MG63 (cell line): ENCODE data around the gene ASAP3. TPM values are rescaled to one million over a fixed set of nuclear protein-coding genes. Genes with fewer than 3 reads are reported as not detected.

Source experiments
- DNase-seq: peaks from one replicate; pipeline ENCODE4 v3.0.0-alpha.2; 2020
- H3K27me3 ChIP-seq: fragments of 250-450 bp; sonication (Bioruptor Pico); 2 replicates; pipeline ENCODE4 v1.5.1; 2020; ENCODE audit warnings: mild to moderate bottlenecking, moderate library complexity
- H3K36me3 ChIP-seq: fragments of 250-450 bp; sonication (Bioruptor Pico); 2 replicates; pipeline ENCODE4 v1.5.1; 2020; ENCODE audit warnings: mild to moderate bottlenecking, moderate library complexity
- H3K4me3 ChIP-seq: fragments of 250-450 bp; sonication (Bioruptor Pico); 2 replicates; pipeline ENCODE4 v1.5.1; 2020; ENCODE audit warnings: mild to moderate bottlenecking, moderate library complexity
- H3K9me3 ChIP-seq: fragments of 250-450 bp; sonication (Bioruptor Pico); 2 replicates; pipeline ENCODE4 v1.5.1; 2020; ENCODE audit warnings: mild to moderate bottlenecking, moderate library complexity
- total RNA-seq: library from RNA; depleted of rRNA; stranded (reverse); fragments of >200 nt; shearing (Covaris generic); gene quantifications from 2 replicates; pipeline ENCODE4 v1.2.3, GENCODE V29; 2014; ENCODE audit warnings: low replicate concordance; rRNA removed

Gene ASAP3
- total RNA-seq: 8.4 and 17.3 TPM in 2 replicates

- Histone ChIP-seq H3K36me3 (no peaks in the 10 kb centered on the region), H3K9me3 (no peaks in the 10 kb centered on the region), H3K27me3 (no peaks in the 10 kb centered on the region), H3K4me3 (peak within 1 kb of the TSS; percentile 55)
- peak; percentile 18 for DNase-seq
Observed at GRCh38 chr1:23483321-23484252, at the start of gene ASAP3. Gene ASAP3, minus strand, starts transcription at chr1:23484179. Its CDS starts 46 bp downstream, at chr1:23484133.

GRCh38 chr1:23533246-23534023 lies 49.5 kb upstream of the ASAP3 start:
- Histone ChIP-seq H3K9me3 (no peaks in the 10 kb centered on the region), H3K27me3 (no peaks in the 10 kb centered on the region), H3K36me3 (no peaks in the 10 kb centered on the region), H3K4me3 (no peak overlapping the region)
- DNase-seq: no peak

GRCh38 chr1:23531562-23532094 lies 47.6 kb upstream of the ASAP3 start:
- no peak for DNase-seq
- Histone ChIP-seq H3K36me3 (no peaks in the 10 kb centered on the region; the same call in 1 of the 2 replicates), H3K4me3 (peak overlapping the region; percentile 71), H3K9me3 (no peaks in the 10 kb centered on the region), H3K27me3 (no peaks in the 10 kb centered on the region)

- Histone ChIP-seq H3K27me3 (no peaks in the 10 kb centered on the region), H3K4me3 (peak within 1 kb of the TSS; percentile 71), H3K36me3 (no peaks in the 10 kb centered on the region; the same call in 1 of the 2 replicates), H3K9me3 (no peaks in the 10 kb centered on the region)
- DNase-seq: peak; percentile 85
Observed at GRCh38 chr1:23530747-23531561, 47.0 kb upstream of the ASAP3 start, which contains the start of gene E2F2. Gene E2F2, minus strand, starts transcription at chr1:23531233. Its CDS starts 440 bp downstream, at chr1:23530793.

- DNase-seq: no peak
Observed at GRCh38 chr1:23530087-23530746, 46.2 kb upstream of the ASAP3 start.

GRCh38 chr1:23529146-23530086 lies 45.4 kb upstream of the ASAP3 start:
- peak overlapping the region; percentile 71 for H3K4me3 ChIP-seq

More at GRCh38 chr1:23530087-23530746, 46.2 kb upstream of the ASAP3 start:
- Histone ChIP-seq H3K27me3 (no peaks in the 10 kb centered on the region), H3K9me3 (no peaks in the 10 kb centered on the region), H3K36me3 (no peaks in the 10 kb centered on the region; the same call in 1 of the 2 replicates), H3K4me3 (peak overlapping the region; percentile 71)

GRCh38 chr1:23528250-23528978 lies 44.4 kb upstream of the ASAP3 start:
- peaks cover 3% of the 10 kb centered on the region for H3K36me3 ChIP-seq
- no peaks in the 10 kb centered on the region for H3K9me3 ChIP-seq
- no peaks in the 10 kb centered on the region for H3K27me3 ChIP-seq
- peak; percentile 93 for DNase-seq
- H3K4me3 ChIP-seq: peak overlapping the region; percentile 11; the same call in 1 of the 2 replicates

More at GRCh38 chr1:23529146-23530086, 45.4 kb upstream of the ASAP3 start:
- peak; percentile 50 for DNase-seq
- Histone ChIP-seq H3K27me3 (no peaks in the 10 kb centered on the region), H3K36me3 (no peaks in the 10 kb centered on the region; the same call in 1 of the 2 replicates), H3K9me3 (no peaks in the 10 kb centered on the region)

GRCh38 chr1:23527900-23528249 lies 43.9 kb upstream of the ASAP3 start:
- no peak for DNase-seq
- Histone ChIP-seq H3K27me3 (no peaks in the 10 kb centered on the region), H3K4me3 (no peak overlapping the region; the same call in 1 of the 2 replicates), H3K9me3 (no peaks in the 10 kb centered on the region), H3K36me3 (peaks cover 3% of the 10 kb centered on the region)

GRCh38 chr1:23527366-23527765 lies 43.4 kb upstream of the ASAP3 start:
- H3K4me3 ChIP-seq: no peak overlapping the region
- no peaks in the 10 kb centered on the region for H3K9me3 ChIP-seq
- no peaks in the 10 kb centered on the region for H3K27me3 ChIP-seq
- peaks cover 3% of the 10 kb centered on the region for H3K36me3 ChIP-seq
- no peak for DNase-seq

GRCh38 chr1:23526329-23527041 lies 42.5 kb upstream of the ASAP3 start:
- no peaks in the 10 kb centered on the region for H3K9me3 ChIP-seq
- no peak for DNase-seq
- peaks cover 9% of the 10 kb centered on the region for H3K36me3 ChIP-seq
- no peak overlapping the region for H3K4me3 ChIP-seq
- no peaks in the 10 kb centered on the region for H3K27me3 ChIP-seq

GRCh38 chr1:23525558-23526250 lies 41.7 kb upstream of the ASAP3 start:
- H3K9me3 ChIP-seq: no peaks in the 10 kb centered on the region
- no peak for DNase-seq
- peaks cover 10% of the 10 kb centered on the region for H3K36me3 ChIP-seq
- no peaks in the 10 kb centered on the region for H3K27me3 ChIP-seq
- H3K4me3 ChIP-seq: no peak overlapping the region

GRCh38 chr1:23524716-23525401 lies 40.9 kb upstream of the ASAP3 start:
- Histone ChIP-seq H3K4me3 (no peak overlapping the region), H3K27me3 (no peaks in the 10 kb centered on the region), H3K36me3 (peaks cover 10% of the 10 kb centered on the region), H3K9me3 (no peaks in the 10 kb centered on the region)
- DNase-seq: no peak
